Activated effector memory CD4-positive, alpha-beta T cell treated with anti-CD3 and anti-CD28 coated beads, Interleukin-2, amount 50 U/mL, for 16 hours (primary cell): ENCODE measurements around the gene RABGAP1L.
"Not testable (repeated sequence)": the region's sequence is repeated elsewhere in the genome, so short reads cannot be mapped to it uniquely, and the experiment has no call there.

Experiments used
- DNase-seq: peaks from one replicate; pipeline ENCODE4 v3.0.0-alpha.2; 2020

The RABGAP1L gene

DNA sequence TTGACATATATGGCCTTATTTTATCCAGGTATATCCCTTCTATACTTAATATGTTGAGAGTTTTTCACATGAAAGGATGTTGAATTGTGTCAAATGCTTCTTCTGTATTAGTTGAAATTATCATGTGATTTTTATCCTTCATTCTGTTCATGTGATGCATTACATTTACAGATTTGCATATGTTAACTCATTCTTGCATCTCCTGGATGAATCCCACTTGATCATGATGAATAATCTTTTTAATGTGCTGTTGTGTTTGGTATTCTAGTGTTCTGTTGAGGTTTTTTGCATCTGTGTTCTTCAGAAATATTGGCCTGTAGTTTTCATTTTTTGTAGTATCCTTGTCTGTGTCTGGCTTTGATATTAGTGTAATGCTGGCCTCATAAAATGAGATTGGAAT is 150.2 kb downstream of the RABGAP1L start:
- no peak for DNase-seq

DNA sequence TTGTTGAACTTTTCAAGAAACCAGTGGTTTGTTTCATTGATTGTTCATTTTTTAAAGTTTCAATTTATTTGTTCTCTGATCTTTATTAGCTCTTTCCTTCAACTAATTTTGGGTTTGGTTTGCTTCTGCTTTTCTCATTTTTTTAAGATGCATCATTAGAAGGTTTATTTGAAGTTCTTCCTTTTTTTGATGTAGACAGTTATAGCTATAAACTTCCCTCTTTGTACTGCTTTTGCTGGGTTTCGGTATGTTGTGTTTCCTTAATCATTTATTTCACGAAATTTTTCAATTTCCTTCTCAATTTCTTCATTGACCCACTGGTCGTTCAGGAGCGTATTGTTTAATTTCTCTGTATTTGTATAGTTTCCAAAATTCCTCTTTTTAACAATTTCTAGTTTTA is 155.1 kb downstream of the RABGAP1L start:
- DNase-seq: no peak

DNA sequence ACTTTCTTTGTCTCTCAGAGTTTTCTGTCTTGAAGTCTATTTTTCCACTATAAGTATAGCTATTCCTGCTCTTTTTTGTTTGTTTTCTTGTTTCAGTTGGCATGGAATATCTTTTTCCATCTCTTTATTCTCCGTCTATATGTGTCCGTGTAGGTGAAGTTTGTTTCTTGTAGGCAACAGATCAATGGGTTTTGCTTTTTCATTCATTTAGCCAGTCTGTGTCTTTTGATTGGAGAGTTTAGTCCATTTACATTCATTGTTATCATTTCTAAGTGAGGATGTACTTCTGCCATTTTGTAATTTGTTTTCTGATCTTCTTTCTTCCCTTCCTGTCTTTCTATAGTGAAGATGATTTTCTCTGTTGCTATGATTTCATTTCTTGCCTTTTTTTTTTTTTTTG is 155.9 kb downstream of the RABGAP1L start:
- DNase-seq: no peak

DNA sequence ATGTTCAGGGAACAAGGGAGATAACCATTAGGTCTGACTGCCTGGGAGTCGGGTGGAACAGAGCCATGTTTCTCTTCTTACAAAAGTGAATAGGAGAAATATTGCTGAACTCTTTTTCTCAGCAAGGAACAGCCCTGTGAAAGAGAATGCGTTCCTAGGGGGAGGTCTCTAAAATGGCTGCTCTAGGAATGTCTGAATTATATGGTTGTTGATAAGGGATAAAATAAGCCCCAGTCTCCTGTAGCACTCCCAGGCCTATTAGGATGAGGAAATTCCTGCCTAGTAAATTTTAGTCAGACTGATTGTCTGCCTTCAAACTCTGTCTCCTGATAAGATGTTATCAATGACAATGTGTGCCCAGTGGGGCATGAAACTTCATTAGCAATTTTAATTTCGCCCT is 161.6 kb downstream of the RABGAP1L start:
- DNase-seq: not testable (repeated sequence)

DNA sequence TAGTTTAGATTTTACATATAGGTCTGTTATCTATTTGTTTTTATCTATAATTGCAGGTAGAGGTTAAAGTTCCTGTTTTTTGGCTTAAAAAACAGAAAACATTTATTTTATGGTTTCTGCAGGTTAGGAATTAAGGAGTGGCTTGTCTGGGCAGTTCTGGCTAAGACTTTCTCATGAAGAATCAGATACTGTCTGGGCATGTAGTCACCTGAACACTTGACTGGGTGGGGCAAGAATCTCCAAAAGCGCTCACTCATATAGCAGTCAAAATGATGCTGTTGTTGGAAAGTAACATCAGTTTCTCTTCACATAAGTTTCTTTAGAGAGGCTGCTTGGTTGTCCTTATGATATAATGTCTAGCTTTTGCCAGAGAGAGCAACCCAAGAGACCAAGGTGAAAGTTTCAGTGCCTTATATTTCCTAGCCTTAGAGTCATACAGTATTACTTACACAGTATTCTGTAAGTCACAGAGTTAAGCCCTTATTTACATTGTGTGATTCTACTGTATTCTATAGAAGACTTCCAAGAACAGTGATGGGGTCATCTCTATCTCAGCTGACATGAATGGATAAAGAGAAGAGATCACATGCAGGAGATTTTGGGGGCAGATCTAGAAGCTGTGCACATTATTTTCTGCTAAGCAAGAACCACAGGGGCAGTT is 163.0 kb downstream of the RABGAP1L start:
- DNase-seq: no peak

DNA sequence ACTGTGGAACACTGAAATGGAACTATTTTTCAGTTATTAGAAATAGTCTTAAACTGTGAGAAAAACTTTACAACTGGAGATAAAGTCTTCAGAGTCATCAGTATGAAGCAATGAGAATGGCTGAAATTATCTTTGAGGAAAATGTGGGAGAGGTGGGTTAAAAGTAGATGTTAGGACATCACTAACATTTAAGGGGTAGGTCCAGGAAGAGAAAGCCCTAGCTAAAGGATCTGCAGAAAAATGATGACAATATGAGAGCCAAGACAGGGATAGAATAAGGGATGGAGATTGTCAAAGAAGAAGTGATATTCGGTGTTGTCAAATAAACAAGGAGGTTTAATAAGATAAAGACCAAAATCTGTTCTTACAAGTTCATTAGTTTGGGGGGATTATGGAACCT is 165.2 kb downstream of the RABGAP1L start:
- no peak for DNase-seq

DNA sequence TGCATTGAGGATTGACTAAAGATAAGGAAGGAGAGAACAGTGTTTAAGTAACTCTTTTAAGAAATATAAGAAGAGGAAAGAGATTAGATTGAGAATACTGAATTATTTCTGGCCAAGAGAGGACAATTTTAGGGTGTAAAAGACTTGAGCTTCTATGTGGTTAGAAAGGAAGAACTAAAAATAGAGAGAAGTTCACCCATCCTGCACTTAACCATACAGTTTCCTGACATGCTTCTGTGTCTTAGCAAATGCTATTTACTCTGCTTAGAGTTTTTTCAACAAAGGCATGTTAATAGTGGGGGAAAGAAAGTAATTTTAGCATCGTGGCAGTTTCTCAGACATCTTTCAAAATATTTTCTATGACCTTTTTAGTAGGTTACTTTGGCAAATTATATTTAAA is 165.6 kb downstream of the RABGAP1L start:
- DNase-seq: no peak

DNA sequence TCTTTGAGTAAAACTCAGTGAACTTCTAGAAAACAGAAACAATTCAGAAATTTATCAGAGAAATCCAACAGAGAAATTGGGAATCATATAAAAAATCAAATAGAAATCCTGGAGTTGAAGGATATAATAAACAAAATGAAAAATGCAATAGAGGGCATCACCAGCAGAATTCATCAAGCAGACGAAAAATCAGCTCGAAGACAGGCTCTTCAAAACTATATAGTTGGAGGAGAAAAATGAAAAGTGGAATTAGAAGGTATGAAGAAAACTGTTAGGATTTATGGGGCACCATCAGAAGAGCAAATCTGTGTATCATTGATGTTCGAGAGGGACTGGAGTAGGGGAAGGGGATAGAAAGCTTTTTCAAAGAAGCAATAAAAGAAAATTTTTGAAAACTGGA is 167.0 kb downstream of the RABGAP1L start:
- DNase-seq: no peak

DNA sequence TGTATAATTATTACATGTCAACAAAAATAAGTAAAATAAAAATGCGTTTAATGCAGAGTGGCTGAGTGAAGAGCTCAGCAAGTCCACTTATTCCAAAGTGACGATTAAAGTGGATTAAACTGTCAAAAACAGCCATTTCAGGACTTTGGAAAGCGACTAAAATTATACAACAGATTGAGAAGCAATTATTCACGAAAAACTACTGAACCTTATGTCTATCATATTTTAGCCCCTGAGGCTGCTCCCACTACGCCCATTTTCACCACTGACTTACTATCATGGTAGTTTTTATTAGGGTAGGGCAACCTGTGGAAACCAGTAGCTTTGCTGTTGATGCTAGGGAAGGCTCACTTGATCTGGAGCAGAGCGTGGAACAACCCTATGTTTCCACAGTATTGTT is 174.1 kb downstream of the RABGAP1L start:
- no peak for DNase-seq

DNA sequence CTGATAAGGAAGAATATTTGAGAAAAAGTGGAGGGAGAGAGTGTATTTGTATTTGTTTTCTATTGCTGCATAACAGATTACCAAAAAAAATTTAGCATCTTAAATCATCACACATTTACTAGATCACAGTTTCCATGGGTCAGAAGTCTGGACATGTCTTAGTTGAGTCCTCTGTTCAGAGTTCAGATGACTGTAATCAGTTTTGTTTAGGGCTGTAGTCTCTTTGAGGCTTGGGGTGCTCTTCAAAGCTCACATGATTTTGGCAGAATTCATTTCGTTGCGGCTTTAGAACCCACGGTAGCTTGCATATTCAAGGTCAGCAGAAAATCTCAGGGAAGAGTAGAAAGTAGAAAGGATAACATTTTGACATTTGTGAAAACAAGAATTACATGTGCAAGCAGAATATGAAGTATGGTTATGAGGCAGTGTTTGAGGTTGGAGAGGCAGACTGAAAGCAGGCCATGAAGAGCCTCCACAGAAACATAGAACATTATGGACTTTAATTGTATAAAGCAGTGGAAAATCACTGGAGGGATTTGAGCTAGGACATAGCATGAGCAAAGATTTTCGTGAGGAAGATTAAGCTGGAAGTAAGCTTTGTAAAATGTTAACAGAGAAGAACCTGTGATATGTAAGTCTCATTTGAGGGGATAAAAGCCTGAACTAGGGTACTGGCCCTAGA is 177.8 kb downstream of the RABGAP1L start:
- DNase-seq: no peak

DNA sequence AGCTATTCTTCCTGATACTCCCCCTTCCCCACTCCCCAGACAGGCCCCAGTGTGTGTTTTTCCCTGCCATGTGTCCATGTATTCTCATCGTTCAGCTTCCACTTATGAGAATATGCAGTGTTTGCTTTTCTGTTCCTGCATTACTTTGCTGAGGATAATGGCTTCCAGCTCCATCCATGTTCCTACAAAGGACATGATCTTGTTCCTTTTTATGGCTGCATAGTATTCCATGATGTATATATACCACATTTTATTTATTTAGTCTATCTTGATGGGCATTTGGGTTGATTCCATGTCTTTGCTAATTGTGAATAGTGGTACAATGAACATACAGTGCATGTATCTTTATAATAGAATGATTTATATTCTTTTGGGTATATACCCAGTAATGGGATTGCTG is 181.1 kb downstream of the RABGAP1L start:
- not testable (repeated sequence) for DNase-seq

DNA sequence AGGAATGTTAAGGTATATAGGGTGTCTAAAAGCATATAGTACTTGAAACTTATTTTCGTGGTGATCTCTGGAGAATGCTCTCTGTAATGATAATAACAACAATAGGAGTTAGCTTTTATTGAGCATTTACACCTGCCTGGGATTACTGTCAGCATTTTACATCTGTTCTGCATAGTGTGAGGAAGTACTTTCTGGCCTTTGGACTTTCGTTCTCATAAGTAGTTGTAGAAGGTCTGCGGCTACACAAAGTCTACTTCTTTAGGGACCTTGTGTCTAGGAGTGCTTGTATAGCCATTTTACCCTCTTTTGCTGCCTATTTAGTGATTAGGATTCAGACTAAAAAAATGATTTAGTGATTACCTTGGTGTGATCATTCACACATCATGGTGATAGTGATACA is 184.8 kb downstream of the RABGAP1L start:
- no peak for DNase-seq

DNA sequence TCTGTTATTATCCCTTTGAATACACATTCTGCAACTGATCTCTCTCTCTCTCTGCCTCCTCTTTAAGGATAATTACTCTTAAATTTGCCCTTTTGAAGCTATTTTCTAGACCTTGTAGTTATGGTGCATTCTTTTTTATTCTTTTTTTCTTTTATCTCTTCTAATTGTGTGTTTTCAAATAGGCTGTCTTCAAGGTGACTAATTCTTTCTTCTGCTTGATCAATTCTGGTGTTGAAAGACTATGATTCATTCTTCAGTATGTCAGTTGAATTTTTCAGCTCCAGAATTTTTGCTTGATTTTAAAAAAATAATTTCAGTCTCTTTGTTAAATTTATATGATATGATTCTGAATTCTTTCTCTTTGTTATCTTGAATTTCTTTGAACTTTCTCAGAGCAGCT is 192.8 kb downstream of the RABGAP1L start:
- DNase-seq: no peak

DNA sequence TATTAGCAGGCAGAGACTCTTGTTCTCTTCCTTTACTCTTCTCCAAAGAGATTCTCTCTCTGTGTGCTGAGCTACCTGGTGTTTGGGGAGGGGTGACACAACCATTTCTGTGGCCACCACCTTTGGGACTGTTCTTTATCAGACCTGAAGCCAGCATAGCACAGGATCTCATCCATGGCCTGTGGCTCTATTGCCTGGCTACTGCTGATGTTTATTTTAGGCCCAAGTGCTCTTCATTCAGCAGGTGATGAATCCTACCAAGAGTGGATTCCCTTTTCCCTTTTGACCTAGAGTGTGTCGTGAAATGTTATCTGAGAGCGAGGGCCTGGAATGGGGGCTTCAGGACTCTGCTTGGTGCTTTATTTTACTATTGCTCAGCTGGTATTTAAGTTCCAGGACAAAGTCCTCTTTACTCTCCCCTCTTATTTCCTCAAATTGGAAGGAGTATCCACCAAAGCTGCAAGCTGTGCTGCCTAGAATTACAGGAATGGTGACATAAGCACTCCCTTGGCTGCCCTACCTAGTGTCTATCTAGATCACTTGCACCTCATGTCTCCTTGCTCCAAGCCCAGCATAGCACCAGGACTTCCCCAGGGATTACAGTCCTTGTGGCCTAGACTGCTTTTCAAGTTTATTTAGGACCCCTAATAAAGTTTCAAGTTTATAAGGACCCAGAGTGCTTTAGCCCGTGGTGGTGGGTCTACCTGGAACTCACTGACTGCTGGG is 193.7 kb downstream of the RABGAP1L start:
- DNase-seq: no peak

DNA sequence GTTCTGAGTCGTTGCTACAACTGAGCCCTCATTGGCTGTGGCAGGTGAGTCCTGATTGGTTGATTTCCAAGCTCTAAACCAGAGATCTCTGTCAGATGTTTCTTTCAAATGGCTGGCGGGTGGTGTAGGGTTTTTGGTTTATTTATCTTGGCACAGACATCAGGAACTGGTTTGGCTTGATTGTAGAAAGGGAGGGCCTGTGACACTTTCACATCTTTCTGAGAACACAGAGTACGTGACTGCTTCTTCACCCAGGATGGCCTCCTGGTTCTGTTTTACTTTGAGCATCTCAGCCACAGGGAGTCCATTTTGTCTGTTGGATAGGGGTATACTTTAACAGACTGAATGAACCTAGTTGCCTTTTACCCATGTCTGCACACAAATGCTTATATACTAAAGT is 199.0 kb downstream of the RABGAP1L start:
- DNase-seq: no peak

DNA sequence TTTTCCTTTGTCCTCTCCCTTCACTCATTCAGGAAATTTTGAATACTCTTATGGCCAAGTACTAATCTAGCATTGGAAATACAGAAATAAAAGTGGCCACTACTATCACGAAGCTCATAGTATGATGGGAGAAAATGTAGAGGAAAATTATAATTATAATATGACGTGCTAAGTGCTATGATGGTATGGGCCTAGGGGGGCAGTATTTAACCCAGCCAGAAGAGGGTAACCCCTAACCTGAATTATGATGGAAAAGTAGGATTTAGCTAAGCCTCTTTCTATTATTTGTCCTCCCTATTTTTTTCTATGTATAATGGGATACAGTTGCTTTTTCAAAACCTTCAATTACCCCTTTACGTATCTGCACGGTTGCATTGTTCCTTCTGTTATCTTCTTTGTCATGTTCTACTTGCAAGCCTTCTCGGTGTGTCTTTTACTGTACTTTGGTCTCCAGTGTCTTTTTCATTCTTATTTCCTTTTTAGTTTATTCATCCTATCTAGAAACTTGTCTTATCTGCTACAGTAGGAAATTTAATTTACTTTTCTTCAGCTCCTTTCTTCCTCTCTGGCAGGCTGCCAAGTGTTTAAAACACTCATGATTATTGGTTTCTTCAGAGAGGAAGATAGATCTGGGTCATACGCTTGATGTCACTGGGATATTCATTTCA is 199.6 kb downstream of the RABGAP1L start:
- DNase-seq: no peak

DNA sequence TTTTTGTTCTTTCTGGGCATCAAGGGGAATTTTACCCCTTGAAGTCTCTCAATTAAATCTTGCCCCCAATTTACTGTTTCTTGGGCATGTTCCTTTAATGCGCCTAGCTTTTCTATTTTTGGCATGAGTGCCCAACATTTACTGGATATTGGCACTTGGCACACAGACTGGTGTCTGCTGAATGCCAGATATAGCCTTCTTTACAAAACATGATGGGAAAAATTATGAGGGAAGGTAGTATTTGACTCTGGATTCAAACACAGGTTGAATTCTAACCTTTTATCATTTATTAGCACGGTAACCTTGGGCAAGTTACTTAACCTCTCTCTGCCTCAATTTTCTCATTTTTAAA is 200.1 kb downstream of the RABGAP1L start:
- DNase-seq: no peak

DNA sequence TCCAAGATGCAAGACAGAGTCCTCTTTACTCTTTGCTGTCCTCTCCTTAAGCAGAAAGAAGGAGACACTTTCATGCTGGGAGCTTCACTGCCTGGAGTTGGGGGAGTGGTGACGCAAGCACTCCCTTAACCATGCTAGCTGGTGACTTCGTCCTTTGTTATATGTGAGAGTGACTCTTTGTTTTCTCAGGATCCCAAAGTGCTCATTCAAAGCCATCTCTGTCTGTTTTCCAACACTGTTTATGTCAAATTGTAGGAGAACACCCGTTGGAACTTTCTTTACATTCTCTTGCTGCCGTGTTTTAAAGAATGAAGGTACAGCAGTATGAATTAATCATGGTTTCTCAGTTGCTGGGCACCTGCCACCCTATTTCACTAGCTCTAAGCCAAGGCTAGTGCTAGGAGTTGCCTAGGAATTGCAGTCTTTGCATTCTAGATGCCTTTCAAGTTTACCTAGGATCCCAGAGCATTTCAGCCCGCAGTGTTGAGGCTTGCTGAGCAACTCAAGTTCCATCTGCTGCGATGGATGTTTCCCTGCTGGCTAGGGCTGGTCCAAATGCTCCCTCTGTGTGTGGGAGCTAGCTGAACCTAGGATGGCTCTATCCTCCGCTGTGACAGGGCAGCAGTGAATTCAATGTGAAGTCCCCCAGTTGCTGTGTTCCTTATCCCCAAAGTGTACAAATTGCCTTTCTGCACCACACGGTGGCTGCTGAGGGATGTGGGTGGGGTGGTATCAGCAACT is 205.8 kb downstream of the RABGAP1L start:
- no peak for DNase-seq

DNA sequence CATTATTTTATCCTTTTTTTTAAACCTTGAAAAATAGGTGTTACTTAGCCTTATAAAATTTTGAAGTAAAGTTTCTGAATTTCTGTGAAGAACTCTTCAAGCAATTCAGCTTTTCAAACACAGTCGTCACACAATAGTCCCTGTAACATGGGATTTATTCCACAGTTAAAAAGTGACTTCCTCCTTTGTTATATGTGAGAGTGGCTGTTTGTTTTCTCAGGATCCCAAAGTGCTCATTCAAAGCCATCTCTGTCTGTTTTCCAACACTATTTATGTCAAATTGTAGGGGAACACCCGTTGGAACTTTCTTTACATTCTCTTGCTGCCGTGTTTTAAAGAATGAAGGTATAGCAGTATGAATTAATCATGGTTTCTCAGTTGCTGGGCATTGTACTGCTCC is 207.6 kb downstream of the RABGAP1L start:
- DNase-seq: no peak

DNA sequence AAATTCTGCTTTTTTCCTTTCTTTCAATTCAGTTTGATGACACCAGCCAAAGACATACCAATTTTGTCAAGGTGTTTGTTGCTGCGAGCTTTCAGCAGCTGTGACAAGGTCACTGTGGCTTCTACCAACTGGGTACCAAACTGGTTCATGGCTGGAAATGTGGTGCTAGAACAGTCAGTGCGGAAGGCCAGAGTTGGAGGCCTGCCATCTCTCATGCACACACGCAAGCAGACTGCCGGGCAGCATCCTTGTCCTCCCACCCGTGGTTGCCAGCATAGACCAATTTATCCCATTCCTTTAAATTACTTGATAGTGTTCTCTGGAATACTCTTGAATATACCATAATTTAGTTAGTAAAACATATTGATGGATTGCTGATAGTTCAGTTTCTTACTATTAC is 208.6 kb downstream of the RABGAP1L start:
- no peak for DNase-seq

DNA sequence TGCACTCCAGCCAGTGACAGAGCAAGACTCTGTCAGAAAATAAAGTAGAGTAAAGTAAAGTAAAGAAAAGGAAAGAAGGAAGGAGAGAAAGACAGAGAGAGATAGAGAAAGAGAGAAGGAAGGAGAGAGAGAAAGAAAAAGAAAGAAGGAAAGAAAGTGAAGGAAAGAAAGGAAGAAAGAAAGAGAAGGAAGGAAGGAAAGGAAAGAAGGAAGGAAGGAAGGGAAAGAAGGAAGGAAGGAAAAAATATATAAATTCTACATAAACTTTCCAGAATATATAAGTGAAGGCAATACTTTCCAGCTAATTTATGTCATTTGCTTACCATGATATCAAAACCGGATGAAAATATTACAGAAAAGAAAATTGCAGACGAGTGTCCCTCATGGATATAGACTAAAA is 216.7 kb downstream of the RABGAP1L start:
- no peak for DNase-seq

DNA sequence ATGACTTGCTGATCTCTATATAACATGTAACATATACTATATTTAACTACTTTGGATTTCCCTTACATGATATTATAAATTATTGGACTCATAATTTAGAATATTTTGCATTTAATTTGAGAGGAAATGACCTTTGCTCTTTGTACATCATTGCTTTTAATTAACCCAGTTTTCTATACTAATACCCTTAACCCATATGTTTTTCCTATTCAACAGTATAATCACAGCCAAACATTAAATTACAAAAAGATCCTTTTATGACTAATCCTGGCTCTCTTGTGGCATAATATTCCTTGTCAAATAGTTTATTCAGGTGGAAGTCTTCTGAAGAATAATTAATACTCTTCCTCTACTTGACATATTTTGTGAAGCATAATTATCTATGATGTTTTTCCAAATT is 232.4 kb downstream of the RABGAP1L start:
- DNase-seq: no peak

DNA sequence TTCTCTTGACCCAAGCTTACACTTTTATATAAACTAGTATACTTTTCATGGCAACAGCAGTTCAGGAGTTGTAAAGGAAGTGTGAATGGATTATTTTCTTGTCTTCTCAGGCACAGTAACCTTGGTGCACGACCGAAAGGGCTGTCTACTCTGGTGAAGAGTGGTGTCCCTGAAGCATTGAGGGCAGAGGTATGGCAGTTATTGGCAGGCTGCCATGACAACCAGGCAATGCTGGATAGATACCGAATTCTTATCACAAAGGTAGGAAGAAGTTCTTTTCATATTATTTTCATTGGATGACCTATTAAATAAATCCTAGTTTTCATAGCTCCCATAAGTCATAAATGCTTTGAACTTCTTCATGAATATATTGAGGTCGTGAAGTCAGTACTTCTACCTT is 234.6 kb downstream of the RABGAP1L start:
- no peak for DNase-seq
